ENCODE measurements around the gene MBD3L1.

The MBD3L1 gene

GRCh38 chr19:8832132-8833021, at the start of gene MBD3L1, which contains the start of gene ZNF558:
Gene MBD3L1, plus strand, starts transcription at chr19:8832377. Its CDS starts 10,302 bp downstream, at chr19:8842679.
Gene ZNF558, minus strand, starts transcription at chr19:8832304. Its CDS starts 9,645 bp downstream, at chr19:8822659.
- no peaks in the 10 kb centered on the region for H3K27me3 ChIP-seq
- peak within 1 kb of the TSS; percentile 92 for H3K27ac ChIP-seq
- H3K4me1 ChIP-seq = peaks cover 9% of the 10 kb centered on the region
- H3K36me3 ChIP-seq = peaks cover 14% of the 10 kb centered on the region; the same call in 1 of the 2 replicates
- peak within 1 kb of the TSS; percentile 79 for H3K4me3 ChIP-seq
- peak within 1 kb of the TSS; percentile 85 for H3K9ac ChIP-seq
- H3K9me3 ChIP-seq = no peaks in the 10 kb centered on the region
- no peak for TF ChIP-seq Cebpa-rat (IDR thresholded peaks at IDR 0.05)
- no peaks in the 10 kb centered on the region for H4K20me1 ChIP-seq
- peak within 1 kb of the TSS; percentile 81 for H3K4me2 ChIP-seq

GRCh38 chr19:8794823-8795222, 37.4 kb upstream of the MBD3L1 start:
- H3K36me3 ChIP-seq = no peaks in the 10 kb centered on the region
- TF ChIP-seq Cebpa-rat (IDR thresholded peaks at IDR 0.05) = no peak
- no peak overlapping the region for H3K4me3 ChIP-seq
- H3K9me3 ChIP-seq = peaks cover 17% of the 10 kb centered on the region
- H3K4me1 ChIP-seq = no peaks in the 10 kb centered on the region
- H3K27me3 ChIP-seq = no peaks in the 10 kb centered on the region
- H3K9ac ChIP-seq = no peak overlapping the region
- no peaks in the 10 kb centered on the region for H4K20me1 ChIP-seq
- no peak overlapping the region for H3K27ac ChIP-seq
- no peak overlapping the region for H3K4me2 ChIP-seq

- H3K9me3 ChIP-seq = peaks cover 99% of the 10 kb centered on the region
- no peak overlapping the region for H3K4me2 ChIP-seq
- no peak overlapping the region for H3K27ac ChIP-seq
- H4K20me1 ChIP-seq = no peaks in the 10 kb centered on the region
- no peak overlapping the region for H3K9ac ChIP-seq
- no peaks in the 10 kb centered on the region for H3K4me1 ChIP-seq
- H3K27me3 ChIP-seq = no peaks in the 10 kb centered on the region
- H3K36me3 ChIP-seq = peaks cover 78% of the 10 kb centered on the region
- no peak for TF ChIP-seq Cebpa-rat (IDR thresholded peaks at IDR 0.05)
- H3K4me3 ChIP-seq = peak overlapping the region; percentile 4; the same call in 1 of the 2 replicates
Measured at GRCh38 chr19:8806661-8807060, 25.5 kb upstream of the MBD3L1 start.

- no peaks in the 10 kb centered on the region for H3K4me1 ChIP-seq
- no peaks in the 10 kb centered on the region for H3K27me3 ChIP-seq
- peaks cover 99% of the 10 kb centered on the region for H3K9me3 ChIP-seq
- peaks cover 90% of the 10 kb centered on the region for H3K36me3 ChIP-seq
- H4K20me1 ChIP-seq = no peaks in the 10 kb centered on the region
- H3K27ac ChIP-seq = no peak overlapping the region
- no peak for TF ChIP-seq Cebpa-rat (IDR thresholded peaks at IDR 0.05)
- H3K9ac ChIP-seq = no peak overlapping the region
- H3K4me2 ChIP-seq = no peak overlapping the region
- H3K4me3 ChIP-seq = peak overlapping the region; percentile 17; the same call in 1 of the 2 replicates
Measured at GRCh38 chr19:8811315-8812172, 20.6 kb upstream of the MBD3L1 start.

GRCh38 chr19:8814176-8814575, 18.0 kb upstream of the MBD3L1 start:
- no peak for TF ChIP-seq Cebpa-rat (IDR thresholded peaks at IDR 0.05)

GRCh38 chr19:8815780-8816179, 16.4 kb upstream of the MBD3L1 start:
- Histone ChIP-seq H3K9me3 (peaks cover 90% of the 10 kb centered on the region), H3K36me3 (peaks cover 91% of the 10 kb centered on the region)

More at GRCh38 chr19:8814176-8814575, 18.0 kb upstream of the MBD3L1 start:
- Histone ChIP-seq H3K4me2 (no peak overlapping the region), H3K27ac (no peak overlapping the region), H3K9ac (no peak overlapping the region), H4K20me1 (no peaks in the 10 kb centered on the region), H3K4me3 (no peak overlapping the region), H3K27me3 (no peaks in the 10 kb centered on the region), H3K9me3 (peaks cover 90% of the 10 kb centered on the region), H3K36me3 (peaks cover 89% of the 10 kb centered on the region), H3K4me1 (no peaks in the 10 kb centered on the region)

GRCh38 chr19:8820234-8820633, 11.9 kb upstream of the MBD3L1 start:
- H3K36me3 ChIP-seq = peaks cover 92% of the 10 kb centered on the region
- no peak for TF ChIP-seq Cebpa-rat (IDR thresholded peaks at IDR 0.05)
- no peaks in the 10 kb centered on the region for H3K27me3 ChIP-seq
- H4K20me1 ChIP-seq = no peaks in the 10 kb centered on the region
- no peak overlapping the region for H3K9ac ChIP-seq
- no peak overlapping the region for H3K4me3 ChIP-seq
- H3K4me1 ChIP-seq = 0 out of 2 replicates have a peak, but pooled peaks cover 4% of the 10 kb centered on the region
- H3K9me3 ChIP-seq = peaks cover 53% of the 10 kb centered on the region
- no peak overlapping the region for H3K27ac ChIP-seq
- no peak overlapping the region for H3K4me2 ChIP-seq

More at GRCh38 chr19:8815780-8816179, 16.4 kb upstream of the MBD3L1 start:
- Histone ChIP-seq H3K27me3 (no peaks in the 10 kb centered on the region), H3K4me2 (no peak overlapping the region), H3K4me3 (no peak overlapping the region), H3K4me1 (no peaks in the 10 kb centered on the region), H3K9ac (no peak overlapping the region), H4K20me1 (no peaks in the 10 kb centered on the region), H3K27ac (no peak overlapping the region)
- no peak for TF ChIP-seq Cebpa-rat (IDR thresholded peaks at IDR 0.05)

GRCh38 chr19:8821748-8822241, 10.4 kb upstream of the MBD3L1 start:
- Histone ChIP-seq H3K36me3 (peaks cover 84% of the 10 kb centered on the region), H3K27me3 (no peaks in the 10 kb centered on the region), H3K27ac (no peak overlapping the region), H3K9ac (no peak overlapping the region), H4K20me1 (no peaks in the 10 kb centered on the region), H3K9me3 (peaks cover 43% of the 10 kb centered on the region), H3K4me3 (no peak overlapping the region), H3K4me1 (0 out of 2 replicates have a peak, but pooled peaks cover 4% of the 10 kb centered on the region), H3K4me2 (no peak overlapping the region)
- TF ChIP-seq Cebpa-rat (IDR thresholded peaks at IDR 0.05) = no peak

- Histone ChIP-seq H3K9me3 (peaks cover 9% of the 10 kb centered on the region), H4K20me1 (no peaks in the 10 kb centered on the region), H3K9ac (no peak overlapping the region), H3K27ac (no peak overlapping the region), H3K36me3 (peaks cover 59% of the 10 kb centered on the region), H3K4me1 (peaks cover 10% of the 10 kb centered on the region), H3K27me3 (no peaks in the 10 kb centered on the region), H3K4me2 (no peak overlapping the region), H3K4me3 (no peak overlapping the region)
- no peak for TF ChIP-seq Cebpa-rat (IDR thresholded peaks at IDR 0.05)
Measured at GRCh38 chr19:8826371-8826770, 5.8 kb upstream of the MBD3L1 start.
